Heart left ventricle (tissue), 16 donors: Measurements from ENCODE around the gene LRP1B. TPM values are rescaled to one million over a fixed set of nuclear protein-coding genes. Genes with fewer than 3 reads are reported as not detected.

ENCODE experiments used
- ATAC-seq, 4 donors: fragments of 200-7000 bp; cut with Tn5 transposase; one replicate each; pipeline ENCODE4 v1.9.1; 2020 to 2022; ENCODE audit warnings: moderate library complexity in 4 of 4, mild to moderate bottlenecking in 3 of 4, moderate number of reproducible peaks in 1 of 4
- DNase-seq, 5 donors: peaks; one replicate each; pipeline ENCODE4 v3.0.0-alpha.2; 2020
- H3K27ac ChIP-seq, 12 donors: fragments of 200-600 bp; sonication (generic) in 4 of 12; one replicate each; pipeline versions ENCODE4 v1.5.0 to v1.8.0; 2016 to 2022; ENCODE audit warnings: mild to moderate bottlenecking in 2 of 12
- H3K27me3 ChIP-seq, 9 donors: fragments of 200-600 bp; sonication (generic) in 2 of 9; one replicate each; pipeline versions ENCODE4 v1.5.1 to v1.8.0; 2016 to 2022; ENCODE audit warnings: mild to moderate bottlenecking in 3 of 9
- H3K36me3 ChIP-seq, 9 donors: fragments of 200-600 bp; sonication (generic) in 2 of 9; one replicate each; pipeline versions ENCODE4 v1.5.0 to v1.8.0; 2018 to 2022; ENCODE audit warnings: mild to moderate bottlenecking in 2 of 9
- H3K4me1 ChIP-seq, 12 donors: fragments of 200-600 bp; sonication (generic) in 4 of 12; one replicate each; pipeline versions ENCODE4 v1.5.0 to v1.8.0; 2016 to 2022; ENCODE audit warnings: mild to moderate bottlenecking in 3 of 12
- H3K4me3 ChIP-seq, 12 donors: fragments of 200-600 bp; sonication (generic) in 4 of 12; one replicate each; pipeline versions ENCODE4 v1.5.0 to v1.8.0; 2017 to 2022; ENCODE audit warnings: mild to moderate bottlenecking in 9 of 12, moderate library complexity in 4 of 12
- H3K9me3 ChIP-seq, 12 donors: fragments of 200-600 bp; sonication (generic) in 4 of 12; one replicate each; pipeline versions ENCODE4 v1.5.0 to v1.8.0; 2016 to 2022; ENCODE audit warnings: mild to moderate bottlenecking in 1 of 12
- CTCF ChIP-seq, 12 donors: fragments of 200-600 bp; sonication (generic) in 4 of 12; IDR thresholded peaks; one replicate each; pipeline versions ENCODE4 v1.5.0 to v1.8.0; 2018 to 2022; ENCODE audit warnings: antibody characterized with exemption in 12 of 12, mild to moderate bottlenecking in 5 of 12
- POLR2A ChIP-seq, 2 donors: fragments of 450-650 bp; IDR thresholded peaks; one replicate each; pipeline ENCODE4 v1.6.1; 2017; ENCODE audit warnings: antibody characterized with exemption in 2 of 2, mild to moderate bottlenecking in 2 of 2, moderate library complexity in 2 of 2
- WGBS, 4 donors: extraction: QIAGEN DNeasy Blood & Tissue Kit in 2 of 4; methylation state at CpG; one replicate each; pipeline versions ENCODE4 v1.1.5 to v1.1.7; 2013 to 2018; 5-methylcytosine and 5-hydroxymethylcytosine counted together
- intact Hi-C, 10 donors: fragments of 100-400 bp; cut with DNase I; formaldehyde crosslinking; loops; one replicate each; pipeline versions ENCODE4 v1.11.1 to v1.14.2; 2022
- polyA plus RNA-seq, 2 donors: library from polyadenylated mRNA; stranded (reverse); fragments of 200-250 nt; gene quantifications; one replicate each; pipeline ENCODE4 v1.2.3, GENCODE V29; 2013
- total RNA-seq, 9 donors: library from RNA; depleted of rRNA in 2 of 9; stranded (reverse); fragments of >200 nt in 2 of 9; fragmentation: NEBNext Ultra II Directional in 3 of 9; extraction: Animal tissue kit (Norgen Biotek cat#: 25700) in 3 of 9; gene quantifications; one replicate each; pipeline versions ENCODE4 v1.1.0 to v1.2.4, GENCODE V29; 2016 to 2023
- donor health status: ischemic (EF 13 %, LVEDD 7.1; RV severe dilation, severe dysfunction).
- donor health status: healthy with polysubstance abuse.
- donor health status: DM: no; HTN: yes; CAD: no.
- donor health status: DM: no; HTN: no; CAD: no.
- donor health status: ischemic (EF 25% LVEDD 6.9; RV normal size, moderate dysfunction).
- donor health status: ischemic (EF 25% LVEDD 5.7; RV mildly dilated, moderate dysfunction).
- donor health status: healthy.
- donor health status: DM: yes; HTN: yes; CAD: no.
- donor health status: ischemic (EF 35%, LVEDD 5.7; RV mildly dilated, moderate dysfunction).
- donor health status: nonischemic (EF 11% LVEDD 7.7; RV severe dilation, severe dysfunction).
- donor health status: DM: yes; HTN: yes; CAD: no.
- donor health status: PGD.
- donor health status: ischemic (EF 29% LVEDD 5.4; RV normal size, mild dysfunction).
- donor health status: nonischemic (EF 23%, LVEDD 6.1; RV moderate dilation, normal function).

LRP1B gene
- total and polyA plus RNA-seq, 11 donors: 0.01 to 0.19 (median 0.11) TPM; not detected in 2

GRCh38 chr2:140687825-140688224 is 1443.0 kb downstream of the LRP1B start:
- H3K9me3 ChIP-seq: no peaks in the 10 kb centered on the region
- H3K4me3 ChIP-seq: no peak overlapping the region
- ATAC-seq (no peak), DNase-seq (no peak)
- H3K4me1 ChIP-seq: no peaks in the 10 kb centered on the region
- H3K36me3 ChIP-seq: no peaks in the 10 kb centered on the region
- H3K27me3 ChIP-seq: no peaks in the 10 kb centered on the region
- H3K27ac ChIP-seq: no peak overlapping the region
- intact Hi-C loops: no loop called here
- TF ChIP-seq POLR2A (IDR thresholded peaks at IDR 0.05) (no peak), CTCF (IDR thresholded peaks at IDR 0.05) (no peak)

- H3K27me3 ChIP-seq: no peaks in the 10 kb centered on the region
- no peak for DNase-seq
- no peaks in the 10 kb centered on the region for H3K36me3 ChIP-seq
- H3K4me1 ChIP-seq: no peaks in the 10 kb centered on the region
- H3K27ac ChIP-seq: no peak overlapping the region
- ATAC-seq: no peak
- intact Hi-C loops: no loop called here
- H3K9me3 ChIP-seq: no peaks in the 10 kb centered on the region
- 88 to 90% (median 90%) methylated on average over 18 of the region's 18 CpGs for WGBS, 4 donors
- H3K4me3 ChIP-seq: no peak overlapping the region
- TF ChIP-seq CTCF (IDR thresholded peaks at IDR 0.05) (no peak), POLR2A (IDR thresholded peaks at IDR 0.05) (no peak)
Observed at GRCh38 chr2:140683658-140684057, 1447.2 kb downstream of the LRP1B start.

GRCh38 chr2:140680862-140681261 is 1450.0 kb downstream of the LRP1B start:
- H3K9me3 ChIP-seq: no peaks in the 10 kb centered on the region
- intact Hi-C loops: no loop called here
- DNase-seq (no peak), ATAC-seq (no peak)
- no peaks in the 10 kb centered on the region for H3K4me1 ChIP-seq
- H3K4me3 ChIP-seq: no peak overlapping the region
- no peaks in the 10 kb centered on the region for H3K36me3 ChIP-seq
- TF ChIP-seq CTCF (IDR thresholded peaks at IDR 0.05) (no peak), POLR2A (IDR thresholded peaks at IDR 0.05) (no peak)
- 79 to 92% (median 85%) methylated on average over 1 of the region's 1 CpG for WGBS, 4 donors
- H3K27me3 ChIP-seq: no peaks in the 10 kb centered on the region
- H3K27ac ChIP-seq: no peak overlapping the region

GRCh38 chr2:140679752-140680151 is 1451.1 kb downstream of the LRP1B start:
- H3K27ac ChIP-seq: no peak overlapping the region
- H3K36me3 ChIP-seq: no peaks in the 10 kb centered on the region
- WGBS, 4 donors: 71 to 82% (median 77%) methylated on average over 4 of the region's 4 CpGs
- intact Hi-C loops: no loop called here
- H3K4me1 ChIP-seq: no peaks in the 10 kb centered on the region
- H3K9me3 ChIP-seq: no peaks in the 10 kb centered on the region
- ATAC-seq (no peak), DNase-seq (no peak)
- H3K4me3 ChIP-seq: no peak overlapping the region
- TF ChIP-seq POLR2A (IDR thresholded peaks at IDR 0.05) (no peak), CTCF (IDR thresholded peaks at IDR 0.05) (no peak)
- H3K27me3 ChIP-seq: no peaks in the 10 kb centered on the region
